ENCODE measurements around the gene ANO4.

ANO4 gene

DNA sequence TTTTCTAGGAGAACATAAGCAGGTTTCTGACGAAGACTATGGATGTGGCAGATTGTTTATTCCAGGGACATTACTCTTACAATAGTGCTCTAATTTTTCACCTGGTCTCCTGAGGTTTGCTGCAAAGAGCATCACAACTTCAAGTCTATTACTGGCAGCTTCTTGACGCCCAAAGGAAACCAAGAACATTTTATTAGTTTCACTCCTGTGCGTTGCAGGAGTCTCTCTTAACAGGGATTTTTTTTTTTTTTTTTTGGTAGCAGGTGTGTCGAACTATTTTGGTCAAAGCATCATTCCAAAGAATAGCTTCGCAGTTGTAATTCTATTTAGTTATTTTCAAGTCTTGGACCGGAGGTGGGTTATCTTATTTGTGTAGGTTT, 1.2 kb downstream of the ANO4 start:
- Histone ChIP-seq H3K36me3 (ENCODE audit: insufficient read depth, low read length) (no peaks in the 10 kb centered on the region), H3K4me1 (ENCODE audit: insufficient read depth, low read length) (peaks cover 34% of the 10 kb centered on the region), H3K9ac (ENCODE audit: low read depth, low read length) (no peak overlapping the region), H3K9me3 (ENCODE audit: control insufficient read depth, insufficient read depth, low read length) (no peaks in the 10 kb centered on the region)

DNA sequence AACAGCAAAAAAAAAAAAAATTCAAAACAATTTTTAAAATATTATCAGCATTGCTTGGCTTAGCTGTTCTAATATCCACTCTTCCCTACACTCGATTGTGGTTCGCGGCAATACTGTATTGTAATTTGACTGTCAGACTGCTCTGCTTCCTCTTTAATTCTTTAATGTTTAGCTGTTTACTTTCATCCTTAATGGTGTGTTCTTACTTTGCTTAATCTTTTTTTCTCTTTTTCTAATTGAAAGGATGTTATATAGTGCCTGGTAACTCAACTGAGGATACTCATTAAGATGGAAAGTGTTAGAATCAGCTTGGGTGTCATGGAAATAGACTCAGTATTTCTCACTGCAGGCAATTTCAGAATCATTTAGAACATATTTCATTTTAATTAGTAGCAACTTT, 2.0 kb downstream of the ANO4 start:
- H3K4me1 ChIP-seq (ENCODE audit: insufficient read depth, low read length) = peaks cover 34% of the 10 kb centered on the region
- no peak overlapping the region for H3K9ac ChIP-seq (ENCODE audit: low read depth, low read length)
- no peaks in the 10 kb centered on the region for H3K9me3 ChIP-seq (ENCODE audit: control insufficient read depth, insufficient read depth, low read length)
- no peaks in the 10 kb centered on the region for H3K36me3 ChIP-seq (ENCODE audit: insufficient read depth, low read length)

DNA sequence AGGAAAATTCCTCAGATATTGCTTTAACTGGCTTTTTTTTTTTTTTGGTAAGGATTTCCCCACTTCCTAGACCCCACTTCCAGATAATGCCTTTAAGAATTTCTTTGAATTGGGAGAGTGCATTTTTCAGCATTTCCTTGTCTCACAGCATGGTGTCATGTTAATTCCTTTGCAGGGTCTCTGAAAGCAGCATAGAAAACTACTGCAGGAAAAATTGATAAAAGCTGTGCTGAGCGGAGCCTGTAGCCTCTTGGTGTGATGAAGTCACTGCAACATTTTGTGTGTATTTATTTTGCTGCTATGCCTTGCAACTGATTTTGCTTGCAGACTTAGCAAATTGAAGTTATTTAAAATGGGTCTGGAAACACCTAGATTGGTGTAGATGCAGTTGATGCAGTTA, 2.7 kb downstream of the ANO4 start:
- peaks cover 34% of the 10 kb centered on the region for H3K4me1 ChIP-seq (ENCODE audit: insufficient read depth, low read length)
- no peak overlapping the region for H3K9ac ChIP-seq (ENCODE audit: low read depth, low read length)
- no peaks in the 10 kb centered on the region for H3K9me3 ChIP-seq (ENCODE audit: control insufficient read depth, insufficient read depth, low read length)
- H3K36me3 ChIP-seq (ENCODE audit: insufficient read depth, low read length) = no peaks in the 10 kb centered on the region

DNA sequence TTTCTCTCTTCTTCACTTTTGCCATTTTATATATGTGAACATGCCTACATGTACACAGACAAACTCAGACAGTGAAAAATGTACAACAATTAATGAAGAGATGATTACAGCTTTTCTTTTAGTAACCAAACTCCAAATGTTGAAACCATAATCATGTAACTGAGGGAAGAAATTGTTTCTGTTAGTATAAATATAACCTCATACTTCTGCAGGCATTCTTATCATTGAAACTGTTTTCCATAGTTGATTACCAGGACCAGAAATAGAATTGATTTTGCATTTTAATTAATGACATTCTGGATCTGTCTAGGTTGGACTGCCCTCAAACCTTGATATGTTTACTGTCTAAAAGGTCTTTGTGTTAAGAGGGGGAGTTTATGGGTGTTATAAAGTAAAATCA, 3.2 kb downstream of the ANO4 start:
- Histone ChIP-seq H3K4me1 (ENCODE audit: insufficient read depth, low read length) (peaks cover 34% of the 10 kb centered on the region), H3K9me3 (ENCODE audit: control insufficient read depth, insufficient read depth, low read length) (no peaks in the 10 kb centered on the region), H3K9ac (ENCODE audit: low read depth, low read length) (no peak overlapping the region), H3K36me3 (ENCODE audit: insufficient read depth, low read length) (no peaks in the 10 kb centered on the region)

DNA sequence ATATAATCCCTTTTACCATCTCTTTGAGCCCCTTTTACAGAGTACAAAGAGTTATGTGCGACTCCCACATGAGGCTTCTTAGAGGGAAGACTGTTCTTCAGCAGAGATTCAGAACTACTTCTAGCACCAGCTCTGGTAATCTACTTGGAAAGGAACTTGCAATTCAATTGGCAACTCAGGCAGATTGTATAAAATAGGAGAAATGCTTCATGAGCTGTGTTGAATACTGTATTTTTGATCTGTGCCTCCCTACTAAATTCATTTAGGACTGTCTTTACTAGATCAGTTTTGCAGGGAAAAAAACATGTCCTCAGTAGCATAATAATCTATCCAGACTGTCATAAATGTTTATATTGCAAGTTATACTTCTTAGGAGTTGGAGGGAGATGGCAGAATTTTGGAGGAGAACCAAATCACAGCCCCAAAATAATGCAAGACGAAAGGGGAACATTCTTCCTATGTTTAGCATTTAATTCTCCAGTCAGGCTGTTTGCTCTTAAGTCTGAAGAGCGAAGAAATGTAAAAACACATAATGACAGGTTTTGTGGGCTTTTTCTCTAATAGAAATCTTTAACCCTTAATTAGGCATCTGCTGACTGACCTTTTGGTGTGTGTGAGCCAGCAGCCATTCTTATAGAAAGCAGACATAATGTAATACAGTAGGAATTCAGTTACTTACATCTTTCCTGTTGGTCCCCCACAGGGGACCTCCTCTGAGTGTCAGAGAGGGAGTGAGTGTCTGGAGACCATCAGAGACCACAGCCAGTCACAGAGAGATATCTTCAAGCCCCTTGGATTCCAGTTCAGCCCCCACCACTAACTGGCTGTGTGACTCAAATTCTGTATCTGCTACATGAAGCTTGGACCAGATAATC, 3.9 kb downstream of the ANO4 start:
- H3K4me1 ChIP-seq (ENCODE audit: insufficient read depth, low read length) = peaks cover 34% of the 10 kb centered on the region
- H3K9ac ChIP-seq (ENCODE audit: low read depth, low read length) = no peak overlapping the region
- no peaks in the 10 kb centered on the region for H3K9me3 ChIP-seq (ENCODE audit: control insufficient read depth, insufficient read depth, low read length)
- no peaks in the 10 kb centered on the region for H3K36me3 ChIP-seq (ENCODE audit: insufficient read depth, low read length)

DNA sequence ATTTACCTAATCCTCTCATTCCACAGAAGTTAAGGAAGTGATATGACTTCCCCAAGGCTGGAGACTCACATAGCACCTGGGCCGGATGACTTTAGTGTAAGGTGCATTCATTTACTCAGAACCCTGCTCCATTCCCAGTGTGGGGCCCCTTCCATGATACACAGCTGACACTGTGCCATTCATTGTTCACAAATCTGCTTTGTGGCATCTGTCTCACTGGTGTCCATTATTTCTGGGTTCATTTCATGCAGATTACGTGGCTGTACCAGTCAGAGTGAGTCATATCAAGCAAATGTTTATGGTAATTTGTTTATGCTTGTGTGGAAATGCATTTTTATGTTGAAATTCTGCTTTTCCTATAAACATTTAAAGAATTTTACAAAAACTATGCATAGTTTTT, 5.2 kb downstream of the ANO4 start:
- H3K36me3 ChIP-seq (ENCODE audit: insufficient read depth, low read length) = no peaks in the 10 kb centered on the region
- no peak overlapping the region for H3K9ac ChIP-seq (ENCODE audit: low read depth, low read length)
- H3K4me1 ChIP-seq (ENCODE audit: insufficient read depth, low read length) = peaks cover 30% of the 10 kb centered on the region
- H3K9me3 ChIP-seq (ENCODE audit: control insufficient read depth, insufficient read depth, low read length) = no peaks in the 10 kb centered on the region

DNA sequence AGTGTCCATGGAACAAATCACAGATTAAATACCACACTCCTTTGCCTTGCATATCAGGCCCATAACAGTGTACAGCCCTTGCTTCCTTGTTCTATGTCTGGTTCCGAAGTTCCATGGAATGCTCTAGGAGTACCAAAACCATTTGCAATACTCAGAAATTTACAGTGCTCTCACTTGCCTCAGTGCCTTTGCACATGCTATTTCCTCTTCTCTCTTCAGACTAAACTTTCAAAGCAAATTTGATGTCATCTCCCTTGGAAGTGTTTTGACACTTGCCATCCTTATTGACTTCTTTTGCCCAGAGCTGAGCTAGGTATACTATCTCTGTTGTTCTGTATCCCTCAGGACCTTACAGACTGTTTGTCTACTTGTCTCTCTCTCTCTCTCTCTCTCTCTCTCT, 6.1 kb downstream of the ANO4 start:
- no peaks in the 10 kb centered on the region for H3K9me3 ChIP-seq (ENCODE audit: control insufficient read depth, insufficient read depth, low read length)
- H3K9ac ChIP-seq (ENCODE audit: low read depth, low read length) = no peak overlapping the region
- peaks cover 21% of the 10 kb centered on the region; the same call in 1 of the 2 replicates for H3K4me1 ChIP-seq (ENCODE audit: insufficient read depth, low read length)
- no peaks in the 10 kb centered on the region for H3K36me3 ChIP-seq (ENCODE audit: insufficient read depth, low read length)

DNA sequence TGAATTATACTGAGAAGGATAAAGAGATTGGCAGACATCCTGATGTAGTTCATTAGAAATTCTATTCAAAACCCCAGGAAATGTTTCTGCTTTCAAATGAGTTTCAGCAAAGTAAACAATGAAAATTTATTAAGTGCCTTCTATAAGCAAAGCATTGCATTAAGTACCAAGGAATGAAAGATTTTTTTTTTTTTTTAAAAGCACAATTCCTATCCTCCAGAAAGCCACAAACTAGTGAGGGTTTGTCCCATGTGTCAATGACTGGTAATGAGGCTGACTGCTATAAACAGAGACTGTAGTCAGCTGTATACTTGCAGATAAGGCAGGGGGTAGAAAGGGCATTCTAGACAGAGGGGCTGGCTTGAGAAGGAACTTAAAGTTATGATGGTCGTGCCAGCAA, 6.7 kb downstream of the ANO4 start:
- no peak overlapping the region for H3K9ac ChIP-seq (ENCODE audit: low read depth, low read length)
- H3K9me3 ChIP-seq (ENCODE audit: control insufficient read depth, insufficient read depth, low read length) = no peaks in the 10 kb centered on the region
- no peaks in the 10 kb centered on the region for H3K36me3 ChIP-seq (ENCODE audit: insufficient read depth, low read length)
- H3K4me1 ChIP-seq (ENCODE audit: insufficient read depth, low read length) = peaks cover 17% of the 10 kb centered on the region; the same call in 1 of the 2 replicates

DNA sequence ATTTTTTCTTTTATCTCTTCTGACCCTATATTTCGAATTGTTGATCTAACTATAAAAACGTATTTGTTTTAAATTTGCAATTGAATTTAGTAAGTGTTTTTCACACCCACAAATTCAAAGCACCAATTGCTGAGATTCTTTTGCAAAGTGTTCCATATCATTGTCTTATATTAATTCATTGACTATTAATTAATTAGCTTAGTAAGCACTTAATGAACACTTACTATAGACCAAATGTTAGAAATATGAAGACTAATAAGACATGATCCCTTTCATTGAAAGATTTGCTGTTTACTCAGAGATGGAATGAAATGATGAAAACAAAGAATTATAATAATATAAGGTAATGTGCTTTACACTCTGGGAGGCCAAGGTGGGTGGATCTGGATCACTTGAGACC, 14.2 kb downstream of the ANO4 start:
- Histone ChIP-seq H3K9ac (ENCODE audit: low read depth, low read length) (no peak overlapping the region), H3K4me1 (ENCODE audit: insufficient read depth, low read length) (no peaks in the 10 kb centered on the region), H3K9me3 (ENCODE audit: control insufficient read depth, insufficient read depth, low read length) (no peaks in the 10 kb centered on the region), H3K36me3 (ENCODE audit: insufficient read depth, low read length) (no peaks in the 10 kb centered on the region)

DNA sequence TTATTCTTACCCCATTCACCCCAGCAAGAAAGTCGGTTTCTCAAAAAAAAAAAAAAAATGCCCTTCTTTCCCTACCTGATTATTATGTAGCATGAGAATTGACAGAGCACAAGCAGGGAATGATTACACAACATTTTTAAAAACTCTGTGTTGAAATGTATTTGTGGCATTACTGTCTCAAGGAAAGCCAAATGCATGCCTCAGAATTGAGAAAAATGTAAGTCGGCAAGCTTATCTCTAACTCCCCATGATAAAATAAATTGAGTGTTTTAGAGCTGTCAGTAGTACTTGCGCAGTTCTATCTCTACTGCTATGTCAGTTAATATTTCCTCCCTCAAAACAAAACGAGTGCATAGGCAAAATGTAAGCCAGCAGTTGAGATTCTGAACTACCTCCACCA, 25.7 kb downstream of the ANO4 start:
- H3K4me1 ChIP-seq (ENCODE audit: insufficient read depth, low read length) = no peaks in the 10 kb centered on the region
- H3K9me3 ChIP-seq (ENCODE audit: control insufficient read depth, insufficient read depth, low read length) = no peaks in the 10 kb centered on the region
- H3K36me3 ChIP-seq (ENCODE audit: insufficient read depth, low read length) = no peaks in the 10 kb centered on the region
- no peak overlapping the region for H3K9ac ChIP-seq (ENCODE audit: low read depth, low read length)

DNA sequence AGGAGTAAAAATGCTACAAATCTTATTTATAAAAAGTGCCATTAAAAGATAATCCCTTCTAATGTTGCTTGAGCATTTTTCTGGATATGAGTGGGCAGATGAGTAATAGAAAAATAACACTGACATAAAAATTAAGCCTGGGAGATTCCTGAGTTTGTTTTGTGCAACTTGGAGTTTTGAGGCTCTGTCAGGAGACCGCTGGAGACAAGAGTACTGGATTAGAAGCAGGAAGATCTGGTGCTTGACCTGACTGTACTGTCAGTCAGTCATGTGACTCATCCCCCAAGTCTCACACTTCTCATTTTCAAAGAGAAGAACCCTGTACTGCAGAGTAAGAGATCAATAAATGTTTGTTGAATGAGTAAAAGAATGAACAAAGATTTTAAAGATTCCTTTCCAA, 29.4 kb downstream of the ANO4 start:
- Histone ChIP-seq H3K9me3 (ENCODE audit: control insufficient read depth, insufficient read depth, low read length) (no peaks in the 10 kb centered on the region), H3K9ac (ENCODE audit: low read depth, low read length) (no peak overlapping the region), H3K36me3 (ENCODE audit: insufficient read depth, low read length) (no peaks in the 10 kb centered on the region), H3K4me1 (ENCODE audit: insufficient read depth, low read length) (no peaks in the 10 kb centered on the region)

DNA sequence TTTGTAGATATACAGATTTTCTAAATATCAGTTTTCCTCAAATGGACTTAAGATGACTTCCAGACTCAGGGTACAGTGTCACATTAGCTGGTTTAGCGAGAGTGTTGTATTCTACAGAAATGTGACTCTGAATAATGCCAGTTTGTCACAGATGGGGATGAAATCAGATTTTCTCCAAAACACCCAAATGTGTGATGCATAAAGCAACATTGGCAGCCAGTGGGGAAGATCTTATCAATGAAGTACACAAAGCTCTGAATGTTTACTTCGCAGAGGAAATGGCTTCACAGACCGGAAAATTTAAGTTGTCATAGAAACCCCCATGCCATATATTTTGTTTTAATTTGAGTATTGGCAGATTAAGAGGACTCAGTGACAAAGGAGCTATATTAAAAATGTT, 29.9 kb downstream of the ANO4 start:
- no peak overlapping the region for H3K9ac ChIP-seq (ENCODE audit: low read depth, low read length)
- H3K9me3 ChIP-seq (ENCODE audit: control insufficient read depth, insufficient read depth, low read length) = no peaks in the 10 kb centered on the region
- no peaks in the 10 kb centered on the region for H3K36me3 ChIP-seq (ENCODE audit: insufficient read depth, low read length)
- no peaks in the 10 kb centered on the region for H3K4me1 ChIP-seq (ENCODE audit: insufficient read depth, low read length)

DNA sequence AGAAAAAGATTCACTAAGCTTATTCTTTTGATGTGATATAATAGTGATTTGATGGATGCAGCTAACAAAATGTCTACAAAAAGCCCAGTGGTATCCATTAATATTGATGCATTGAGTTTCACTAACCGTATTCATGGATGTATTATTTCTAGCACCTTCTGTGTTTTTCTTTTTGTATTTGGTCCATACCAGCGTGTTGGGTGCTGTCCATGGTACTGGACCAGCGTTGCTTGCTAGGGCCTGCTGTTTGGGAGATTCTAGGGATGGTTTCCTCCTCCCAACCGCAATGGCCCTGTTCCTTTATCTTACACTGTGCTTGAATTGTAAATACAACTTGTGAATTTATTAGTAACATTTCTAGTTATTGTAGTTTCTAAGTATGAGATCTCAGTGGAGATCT, 31.7 kb downstream of the ANO4 start:
- Histone ChIP-seq H3K4me1 (ENCODE audit: insufficient read depth, low read length) (no peaks in the 10 kb centered on the region), H3K36me3 (ENCODE audit: insufficient read depth, low read length) (no peaks in the 10 kb centered on the region), H3K9ac (ENCODE audit: low read depth, low read length) (no peak overlapping the region), H3K9me3 (ENCODE audit: control insufficient read depth, insufficient read depth, low read length) (no peaks in the 10 kb centered on the region)

DNA sequence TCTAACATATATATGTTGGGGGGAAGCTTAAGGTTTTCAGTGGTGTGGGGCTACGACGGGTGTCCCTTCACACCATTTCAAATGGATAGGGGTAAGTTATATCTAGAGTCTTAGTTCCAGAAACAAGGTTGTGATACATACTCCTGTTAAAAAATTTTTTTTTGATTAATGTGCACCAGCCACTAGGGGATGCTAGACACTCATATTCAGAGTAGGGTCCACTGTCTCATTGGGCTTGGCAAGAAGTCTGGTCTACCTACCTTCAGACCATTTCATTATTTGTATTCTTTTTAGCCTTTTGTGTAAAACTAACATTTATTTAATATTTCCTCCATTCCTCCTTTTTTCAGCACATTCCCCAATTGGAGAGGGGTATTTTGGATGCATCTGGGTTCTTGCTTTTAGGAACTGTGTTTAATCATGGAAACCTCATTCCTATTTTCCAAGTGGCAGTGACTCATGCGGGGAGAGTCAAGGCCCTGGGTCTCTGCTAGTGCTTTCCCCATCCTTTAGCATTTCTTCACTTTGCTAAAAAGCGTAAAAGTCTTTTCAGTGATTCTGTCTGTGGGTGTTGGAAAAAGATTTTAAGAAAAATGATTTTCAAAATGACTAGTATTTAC, 33.4 kb downstream of the ANO4 start:
- H3K36me3 ChIP-seq (ENCODE audit: insufficient read depth, low read length) = no peaks in the 10 kb centered on the region
- H3K4me1 ChIP-seq (ENCODE audit: insufficient read depth, low read length) = no peaks in the 10 kb centered on the region
- no peaks in the 10 kb centered on the region for H3K9me3 ChIP-seq (ENCODE audit: control insufficient read depth, insufficient read depth, low read length)

DNA sequence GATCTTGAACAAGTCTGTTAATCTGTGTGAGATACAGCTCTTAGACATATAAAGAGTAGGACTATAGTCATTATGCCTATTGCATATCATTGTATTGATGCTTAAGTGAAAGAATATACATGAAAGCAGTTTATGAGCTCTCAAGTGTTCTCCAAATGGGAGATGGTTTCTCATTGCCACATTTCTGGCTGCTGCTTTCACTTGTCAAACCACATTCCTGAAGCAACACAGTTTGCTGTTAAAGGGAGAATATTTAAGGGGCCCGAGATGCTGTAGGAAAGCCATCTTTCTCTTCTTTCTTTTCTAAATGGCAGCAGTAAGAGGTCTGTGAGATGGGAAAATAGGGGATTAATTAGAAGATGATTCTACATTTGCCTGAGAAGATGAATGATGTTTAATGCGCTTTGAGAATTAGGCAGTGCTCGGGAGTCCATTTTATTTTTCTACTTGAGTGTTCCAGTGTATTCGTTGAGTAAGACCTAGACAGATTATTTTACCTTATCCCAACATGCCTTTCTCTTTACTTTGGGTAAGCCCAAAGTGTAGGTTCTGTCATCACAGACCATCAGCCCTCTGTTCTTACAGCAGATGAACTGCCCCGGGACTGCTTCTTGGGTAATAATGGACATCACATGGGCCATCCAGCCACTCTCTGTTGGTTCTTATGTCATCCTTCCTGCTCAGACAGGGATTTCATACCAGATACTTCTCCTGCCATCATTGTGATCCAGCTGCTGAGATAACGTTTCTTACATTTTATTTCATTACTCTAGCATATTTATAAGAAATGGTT, 35.6 kb downstream of the ANO4 start:
- Histone ChIP-seq H3K9ac (ENCODE audit: low read depth, low read length) (no peak overlapping the region), H3K36me3 (ENCODE audit: insufficient read depth, low read length) (no peaks in the 10 kb centered on the region), H3K9me3 (ENCODE audit: control insufficient read depth, insufficient read depth, low read length) (no peaks in the 10 kb centered on the region), H3K4me1 (ENCODE audit: insufficient read depth, low read length) (no peaks in the 10 kb centered on the region)

More for the DNA sequence above, 33.4 kb downstream of the ANO4 start:
- H3K9ac ChIP-seq (ENCODE audit: low read depth, low read length) = no peak overlapping the region

All from ES-I3 (cell line).